ENCODE measurements around the gene ATP2B1. TPM values are rescaled to one million over a fixed set of nuclear protein-coding genes. Genes with fewer than 3 reads are reported as not detected.
A peak's percentile ranks its signal among the peaks of the same experiment; 100 is the strongest.

The ATP2B1 gene
- total RNA-seq, 1 donor from 2014 or later: 49.7 TPM

DNA sequence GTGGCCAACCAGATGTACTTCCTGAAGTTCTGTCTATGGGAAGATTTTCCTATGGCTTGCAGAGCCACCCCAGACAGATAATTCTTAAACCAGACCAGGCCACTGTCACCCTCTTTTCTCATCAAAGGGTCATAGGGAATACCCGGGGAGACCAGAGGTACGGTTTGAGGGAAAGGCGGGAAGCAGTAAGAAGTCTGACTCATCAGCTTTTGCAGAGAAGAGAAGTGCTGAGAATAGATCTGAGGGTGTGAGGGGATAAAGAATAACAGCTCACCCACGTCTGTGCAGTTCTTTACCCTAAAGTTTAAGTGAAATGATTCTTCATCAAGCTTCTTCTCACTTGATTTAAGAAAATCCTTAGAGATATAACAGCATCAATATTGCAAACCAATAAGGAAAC lies 161.5 kb downstream of the ATP2B1 start:
- H3K4me3 Mint-ChIP-seq (ENCODE audit: unreplicated experiment): no peak overlapping the region
- no peak for DNase-seq (ENCODE audit: low spot score)
- TF ChIP-seq CTCF (IDR thresholded peaks at IDR 0.05): no peak
- no peaks in the 10 kb centered on the region for H3K27me3 Mint-ChIP-seq (ENCODE audit: low read depth)
- H3K4me1 Mint-ChIP-seq (ENCODE audit: low read depth): peaks cover 37% of the 10 kb centered on the region
- no peaks in the 10 kb centered on the region for H3K36me3 Mint-ChIP-seq (ENCODE audit: low read depth)
- H3K27ac Mint-ChIP-seq (ENCODE audit: unreplicated experiment): no peak overlapping the region
- H3K9me3 Mint-ChIP-seq (ENCODE audit: low read depth): no peaks in the 10 kb centered on the region

- H3K27ac Mint-ChIP-seq (ENCODE audit: unreplicated experiment): no peak overlapping the region
- H3K27me3 Mint-ChIP-seq (ENCODE audit: low read depth): no peaks in the 10 kb centered on the region
- TF ChIP-seq CTCF (IDR thresholded peaks at IDR 0.05): no peak
- no peaks in the 10 kb centered on the region for H3K9me3 Mint-ChIP-seq (ENCODE audit: low read depth)
- DNase-seq (ENCODE audit: low spot score): no peak
- H3K4me3 Mint-ChIP-seq (ENCODE audit: unreplicated experiment): no peak overlapping the region
- H3K4me1 Mint-ChIP-seq (ENCODE audit: low read depth): peaks cover 40% of the 10 kb centered on the region
- no peaks in the 10 kb centered on the region for H3K36me3 Mint-ChIP-seq (ENCODE audit: low read depth)
Measured at GRCh38 chr12:89546151-89546550, 162.5 kb downstream of the ATP2B1 start.

GRCh38 chr12:89544681-89545184 lies 163.9 kb downstream of the ATP2B1 start:
- no peaks in the 10 kb centered on the region for H3K9me3 Mint-ChIP-seq (ENCODE audit: low read depth)
- no peak for DNase-seq (ENCODE audit: low spot score)
- peak overlapping the region; percentile 61 for H3K27ac Mint-ChIP-seq (ENCODE audit: unreplicated experiment)

GRCh38 chr12:89544022-89544421 lies 164.6 kb downstream of the ATP2B1 start:
- DNase-seq (ENCODE audit: low spot score): no peak
- Mint-ChIP-seq H3K4me1 (ENCODE audit: low read depth) (peaks cover 40% of the 10 kb centered on the region), H3K27ac (ENCODE audit: unreplicated experiment) (no peak overlapping the region), H3K36me3 (ENCODE audit: low read depth) (no peaks in the 10 kb centered on the region), H3K9me3 (ENCODE audit: low read depth) (no peaks in the 10 kb centered on the region), H3K4me3 (ENCODE audit: unreplicated experiment) (no peak overlapping the region), H3K27me3 (ENCODE audit: low read depth) (no peaks in the 10 kb centered on the region)
- no peak for TF ChIP-seq CTCF (IDR thresholded peaks at IDR 0.05)

More at GRCh38 chr12:89544681-89545184, 163.9 kb downstream of the ATP2B1 start:
- Mint-ChIP-seq H3K36me3 (ENCODE audit: low read depth) (no peaks in the 10 kb centered on the region), H3K4me1 (ENCODE audit: low read depth) (peaks cover 40% of the 10 kb centered on the region), H3K4me3 (ENCODE audit: unreplicated experiment) (no peak overlapping the region), H3K27me3 (ENCODE audit: low read depth) (no peaks in the 10 kb centered on the region)
- no peak for TF ChIP-seq CTCF (IDR thresholded peaks at IDR 0.05)

DNA sequence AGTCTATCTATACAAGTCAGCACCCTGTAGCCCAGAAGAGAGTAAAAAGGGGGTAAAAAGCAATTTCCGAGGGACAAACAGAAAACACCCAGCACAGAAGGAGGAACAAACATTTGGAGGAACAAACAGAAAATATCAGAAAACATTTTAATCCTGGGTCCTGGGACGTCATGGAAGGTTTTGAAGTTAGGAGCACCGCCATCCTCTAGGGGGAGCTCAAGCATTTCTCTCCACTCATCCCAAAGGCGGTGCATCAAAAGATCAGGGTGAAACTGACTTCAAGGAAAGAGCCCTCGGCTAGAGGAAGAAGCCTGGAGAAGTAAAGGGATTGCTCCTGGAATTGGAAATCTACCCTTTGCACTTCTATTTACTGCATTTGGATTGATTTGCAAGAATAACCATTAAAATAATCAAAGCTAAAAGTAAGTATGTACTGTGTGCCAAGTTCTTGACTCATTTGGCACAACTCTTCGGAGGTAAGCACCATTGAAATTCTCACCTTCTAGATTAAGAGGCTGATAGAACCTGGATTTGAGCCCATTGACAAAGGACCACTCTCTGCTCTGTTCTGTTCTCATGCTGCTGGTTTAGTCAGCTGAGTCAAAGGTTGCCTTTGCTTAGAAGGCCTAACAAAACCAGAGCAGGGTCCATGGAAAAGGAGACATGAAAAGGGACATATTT lies 165.6 kb downstream of the ATP2B1 start:
- peak; percentile 96 for TF ChIP-seq CTCF (IDR thresholded peaks at IDR 0.05)
- no peak overlapping the region for H3K27ac Mint-ChIP-seq (ENCODE audit: unreplicated experiment)
- no peak for DNase-seq (ENCODE audit: low spot score)
- H3K4me1 Mint-ChIP-seq (ENCODE audit: low read depth): peaks cover 40% of the 10 kb centered on the region
- H3K4me3 Mint-ChIP-seq (ENCODE audit: unreplicated experiment): no peak overlapping the region
- no peaks in the 10 kb centered on the region for H3K27me3 Mint-ChIP-seq (ENCODE audit: low read depth)
- H3K36me3 Mint-ChIP-seq (ENCODE audit: low read depth): no peaks in the 10 kb centered on the region
- H3K9me3 Mint-ChIP-seq (ENCODE audit: low read depth): no peaks in the 10 kb centered on the region

Data from chondrocyte (in vitro differentiated cells).